OCI-LY1 (cell line): ENCODE results near the gene GOLGA3.

Experiments used
- EZH2 ChIP-seq: fragments of 200-600 bp; sonication (generic), shearing (Covaris generic); IDR thresholded peaks from 2 replicates; pipeline ENCODE4 v1.8.0; 2017; ENCODE audit warnings: borderline replicate concordance, mixed run types, mild to moderate bottlenecking, antibody characterized with exemption, low read length, moderate library complexity, mixed read lengths
- TF ChIP-seq, protein P1 (sequence below): fragments of 200-600 bp; sonication (generic), shearing (Covaris generic); IDR thresholded peaks from 2 replicates; pipeline ENCODE4 v1.5.1; 2017; ENCODE audit warnings: mild to moderate bottlenecking, antibody characterized with exemption, low read length, moderate library complexity, mixed read lengths

DNA sequence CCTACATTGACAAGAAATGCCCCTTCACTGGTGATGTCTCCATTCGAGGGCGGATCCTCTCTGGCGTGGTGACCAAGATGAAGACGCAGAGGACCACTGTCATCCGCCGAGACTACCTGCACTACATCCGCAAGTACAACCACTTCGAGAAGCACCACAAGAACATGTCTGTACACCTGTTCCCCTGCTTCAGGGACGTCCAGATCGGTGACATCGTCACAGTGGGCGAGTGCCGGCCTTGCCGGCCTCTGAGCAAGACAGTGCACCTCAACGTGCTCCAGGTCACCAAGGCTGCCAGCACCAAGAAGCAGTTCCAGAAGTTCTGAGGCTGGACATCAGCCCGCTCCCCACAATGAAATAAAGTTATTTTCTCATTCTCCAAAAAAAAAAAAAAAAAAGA is 2.8 kb downstream of the GOLGA3 start:
- TF ChIP-seq, protein P1, sequence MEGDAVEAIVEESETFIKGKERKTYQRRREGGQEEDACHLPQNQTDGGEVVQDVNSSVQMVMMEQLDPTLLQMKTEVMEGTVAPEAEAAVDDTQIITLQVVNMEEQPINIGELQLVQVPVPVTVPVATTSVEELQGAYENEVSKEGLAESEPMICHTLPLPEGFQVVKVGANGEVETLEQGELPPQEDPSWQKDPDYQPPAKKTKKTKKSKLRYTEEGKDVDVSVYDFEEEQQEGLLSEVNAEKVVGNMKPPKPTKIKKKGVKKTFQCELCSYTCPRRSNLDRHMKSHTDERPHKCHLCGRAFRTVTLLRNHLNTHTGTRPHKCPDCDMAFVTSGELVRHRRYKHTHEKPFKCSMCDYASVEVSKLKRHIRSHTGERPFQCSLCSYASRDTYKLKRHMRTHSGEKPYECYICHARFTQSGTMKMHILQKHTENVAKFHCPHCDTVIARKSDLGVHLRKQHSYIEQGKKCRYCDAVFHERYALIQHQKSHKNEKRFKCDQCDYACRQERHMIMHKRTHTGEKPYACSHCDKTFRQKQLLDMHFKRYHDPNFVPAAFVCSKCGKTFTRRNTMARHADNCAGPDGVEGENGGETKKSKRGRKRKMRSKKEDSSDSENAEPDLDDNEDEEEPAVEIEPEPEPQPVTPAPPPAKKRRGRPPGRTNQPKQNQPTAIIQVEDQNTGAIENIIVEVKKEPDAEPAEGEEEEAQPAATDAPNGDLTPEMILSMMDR = no peak
- no peak for TF ChIP-seq EZH2
